DOHH2 (cell line): ENCODE data around the gene NR2C2.

Experiments
- EZH2phosphoT487 ChIP-seq: fragments of 200-600 bp; sonication (generic); IDR thresholded peaks from 2 replicates; pipeline ENCODE4 v1.6.1; 2017; ENCODE audit warnings: borderline replicate concordance, mild to moderate bottlenecking, antibody characterized with exemption, low read length, moderate library complexity, mixed read lengths
- TF ChIP-seq, protein P1 (sequence below): fragments of 200-600 bp; sonication (generic); IDR thresholded peaks from one replicate; pipeline ENCODE4 v1.5.1; 2014; ENCODE audit warnings: antibody characterized with exemption, mild to moderate bottlenecking, low read depth, low read length; ENCODE audit not compliant: poor library complexity, severe bottlenecking

GRCh38 chr3:14925729-14926591, 21.4 kb upstream of the NR2C2 start:
- TF ChIP-seq, protein P1, sequence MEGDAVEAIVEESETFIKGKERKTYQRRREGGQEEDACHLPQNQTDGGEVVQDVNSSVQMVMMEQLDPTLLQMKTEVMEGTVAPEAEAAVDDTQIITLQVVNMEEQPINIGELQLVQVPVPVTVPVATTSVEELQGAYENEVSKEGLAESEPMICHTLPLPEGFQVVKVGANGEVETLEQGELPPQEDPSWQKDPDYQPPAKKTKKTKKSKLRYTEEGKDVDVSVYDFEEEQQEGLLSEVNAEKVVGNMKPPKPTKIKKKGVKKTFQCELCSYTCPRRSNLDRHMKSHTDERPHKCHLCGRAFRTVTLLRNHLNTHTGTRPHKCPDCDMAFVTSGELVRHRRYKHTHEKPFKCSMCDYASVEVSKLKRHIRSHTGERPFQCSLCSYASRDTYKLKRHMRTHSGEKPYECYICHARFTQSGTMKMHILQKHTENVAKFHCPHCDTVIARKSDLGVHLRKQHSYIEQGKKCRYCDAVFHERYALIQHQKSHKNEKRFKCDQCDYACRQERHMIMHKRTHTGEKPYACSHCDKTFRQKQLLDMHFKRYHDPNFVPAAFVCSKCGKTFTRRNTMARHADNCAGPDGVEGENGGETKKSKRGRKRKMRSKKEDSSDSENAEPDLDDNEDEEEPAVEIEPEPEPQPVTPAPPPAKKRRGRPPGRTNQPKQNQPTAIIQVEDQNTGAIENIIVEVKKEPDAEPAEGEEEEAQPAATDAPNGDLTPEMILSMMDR: peak; percentile 83
- TF ChIP-seq EZH2phosphoT487: no peak
